Fibroblast of skin of abdomen (primary cell): ENCODE data around the gene RASA2.
"Not testable (repeated sequence)": the region's sequence is repeated elsewhere in the genome, so short reads cannot be mapped to it uniquely, and the experiment has no call there.

ENCODE experiments used
- DNase-seq: peaks from one replicate; pipeline ENCODE4 v3.0.0-alpha.2; 2013

Gene RASA2

GRCh38 chr3:141459008-141459407 is 27.8 kb upstream of the RASA2 start:
- no peak for DNase-seq

DNA sequence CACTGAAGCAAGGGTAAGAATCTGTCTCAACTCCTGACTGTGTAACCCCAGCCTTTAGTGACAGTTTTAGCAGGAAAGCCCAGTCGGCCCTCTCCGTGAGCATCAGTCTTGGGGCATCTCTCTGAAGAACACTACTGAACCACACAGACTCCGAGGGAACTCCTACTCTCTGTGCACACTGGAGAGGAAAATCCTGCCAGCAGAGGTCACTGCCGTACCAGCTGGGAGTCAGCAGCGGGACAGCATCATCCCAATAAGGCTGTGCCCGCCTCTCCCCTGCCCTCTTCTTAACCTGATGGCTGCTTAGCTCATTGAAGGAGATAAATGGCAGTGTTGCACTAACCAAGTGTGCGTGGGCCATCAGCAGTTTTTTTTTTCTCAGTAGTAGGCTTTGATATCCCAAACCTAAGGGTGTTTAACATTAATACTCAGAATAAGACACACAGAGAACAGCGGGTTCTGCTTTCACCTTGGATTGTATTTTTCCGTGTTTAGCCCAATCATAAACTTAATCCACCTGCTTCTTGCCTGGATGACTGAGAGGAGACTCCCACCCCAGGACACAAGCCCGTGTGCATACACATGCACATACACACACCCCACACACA is 26.6 kb upstream of the RASA2 start:
- peak; percentile 82 for DNase-seq

DNA sequence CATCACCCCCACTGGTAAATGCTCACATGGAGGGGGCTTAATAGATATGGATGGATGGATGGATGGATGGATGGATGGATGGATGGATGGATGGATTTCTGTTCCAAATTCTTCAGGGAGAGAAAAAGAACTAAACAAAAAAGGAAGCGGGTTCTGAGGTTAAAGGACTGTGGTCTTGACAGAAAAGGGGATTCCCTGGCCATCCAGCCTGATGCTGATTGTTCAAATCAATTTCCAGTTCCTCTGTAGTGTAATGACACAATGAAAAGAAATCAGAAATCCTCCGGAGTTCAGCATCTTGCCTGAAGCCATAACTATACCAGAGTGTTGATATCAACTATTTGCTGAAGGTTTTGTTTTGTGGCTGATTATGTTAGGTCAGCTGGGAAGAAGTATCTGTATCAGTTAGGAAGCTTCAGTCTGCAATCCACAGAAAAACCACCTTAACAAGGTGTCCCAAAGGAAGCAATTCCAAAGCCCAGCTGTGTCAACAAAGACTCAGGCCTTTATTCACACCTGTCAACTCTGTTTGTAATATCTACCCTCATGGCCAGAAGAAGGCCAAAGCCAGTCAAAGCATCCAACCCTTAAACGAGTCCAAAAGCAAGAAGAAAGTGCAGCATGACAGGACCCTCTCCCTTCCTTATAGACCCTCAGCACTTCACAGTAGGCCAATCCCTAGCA is 24.5 kb upstream of the RASA2 start:
- DNase-seq, result no peak

- peak; percentile 27 for DNase-seq
Observed at GRCh38 chr3:141465221-141465620, 21.6 kb upstream of the RASA2 start.

- no peak for DNase-seq
Observed at GRCh38 chr3:141466633-141467169, 20.1 kb upstream of the RASA2 start.

DNA sequence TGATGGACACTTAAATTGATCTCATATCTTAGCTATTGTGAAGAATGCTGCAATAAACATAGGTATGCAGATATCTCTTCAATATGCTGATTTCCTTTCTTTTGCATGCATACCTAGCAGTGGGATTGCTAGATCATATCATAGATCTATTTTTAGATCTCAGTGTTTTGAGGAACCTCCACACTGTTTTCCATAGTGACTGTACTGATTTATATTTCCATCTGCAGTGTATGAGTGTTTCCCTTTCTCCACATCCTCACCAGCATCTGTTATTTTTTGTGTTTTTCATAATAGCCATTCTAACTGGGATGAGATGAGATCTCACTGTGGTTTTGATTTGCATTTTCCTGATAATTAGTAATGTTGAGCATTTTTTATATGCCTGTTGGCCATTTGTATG is 17.1 kb upstream of the RASA2 start:
- DNase-seq, result peak; percentile 18

GRCh38 chr3:141471160-141471559 is 15.7 kb upstream of the RASA2 start:
- peak; percentile 58 for DNase-seq

- no peak for DNase-seq
Observed at GRCh38 chr3:141476033-141476432, 10.8 kb upstream of the RASA2 start.

DNA sequence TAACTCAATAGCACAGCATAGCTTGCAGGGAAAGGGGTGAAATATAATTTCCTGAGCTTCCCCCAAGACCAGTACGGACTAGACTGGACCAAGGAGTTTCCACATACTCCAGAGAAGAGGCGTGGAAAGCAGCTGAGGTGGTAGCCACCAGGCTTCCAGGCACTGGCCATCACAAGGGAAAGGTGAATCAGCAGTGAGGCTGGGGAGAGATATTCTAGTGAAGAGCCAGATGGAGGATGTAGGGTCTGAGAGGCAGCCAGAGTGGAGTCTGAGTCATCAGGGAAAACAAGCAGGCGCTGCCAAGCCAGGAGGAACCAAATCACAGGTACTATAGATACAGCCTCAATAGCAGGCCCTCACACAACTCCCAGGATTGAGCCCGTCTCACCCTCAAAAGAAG is 9.6 kb upstream of the RASA2 start:
- DNase-seq, result peak; percentile 58

DNA sequence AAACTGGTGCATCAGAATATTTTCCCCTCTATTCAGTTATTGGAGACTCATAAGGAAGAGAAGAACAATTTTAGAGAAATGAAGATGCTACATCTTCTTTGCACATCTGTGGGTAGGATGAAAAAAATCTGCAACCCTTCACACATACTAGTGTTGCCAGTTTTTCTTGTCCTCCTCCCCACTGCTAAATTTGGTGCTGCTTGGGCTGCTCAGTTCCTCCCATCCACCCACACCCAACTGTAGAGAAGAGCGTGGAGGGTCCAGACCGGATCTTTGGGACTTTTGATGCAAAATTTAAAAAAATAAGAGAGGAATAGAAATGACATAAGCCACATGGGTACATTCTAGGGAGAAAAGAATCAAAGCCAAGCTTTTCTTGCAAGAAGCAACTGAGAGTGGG is 8.7 kb upstream of the RASA2 start:
- no peak for DNase-seq

GRCh38 chr3:141478840-141479239 is 8.0 kb upstream of the RASA2 start:
- DNase-seq, result not testable (repeated sequence)

DNA sequence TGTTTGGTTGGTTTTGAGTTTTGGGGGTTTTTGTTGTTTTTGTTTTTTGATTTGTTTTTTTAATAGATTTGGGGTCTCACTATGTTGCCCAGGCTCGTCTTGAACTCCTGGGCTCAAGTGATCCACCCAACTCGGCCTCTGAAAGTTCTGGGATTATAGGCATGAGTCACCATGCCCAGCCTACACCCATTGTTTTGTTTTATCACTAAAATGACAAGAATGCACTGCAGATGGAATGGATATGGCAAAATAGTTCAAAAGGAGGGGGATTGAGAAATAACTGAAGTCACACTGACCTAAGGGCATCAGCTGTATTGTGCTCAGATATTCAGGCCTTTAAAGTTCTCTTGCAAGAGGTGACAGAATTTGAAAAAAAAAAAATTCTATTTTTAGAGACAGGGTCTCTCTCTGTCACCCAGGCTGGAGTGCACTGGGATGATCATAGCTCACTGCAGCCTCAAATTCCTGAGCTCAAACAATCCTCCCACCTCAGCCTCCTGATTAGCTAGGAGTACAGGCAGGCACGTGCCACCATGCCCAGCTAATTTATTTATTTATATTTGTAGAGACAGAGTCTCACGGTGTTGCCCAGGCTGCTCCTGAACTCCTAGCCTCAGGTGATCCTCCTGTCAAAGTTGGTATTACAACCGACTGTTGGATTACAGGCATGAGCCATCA is 4.4 kb upstream of the RASA2 start:
- peak; percentile 73 for DNase-seq

DNA sequence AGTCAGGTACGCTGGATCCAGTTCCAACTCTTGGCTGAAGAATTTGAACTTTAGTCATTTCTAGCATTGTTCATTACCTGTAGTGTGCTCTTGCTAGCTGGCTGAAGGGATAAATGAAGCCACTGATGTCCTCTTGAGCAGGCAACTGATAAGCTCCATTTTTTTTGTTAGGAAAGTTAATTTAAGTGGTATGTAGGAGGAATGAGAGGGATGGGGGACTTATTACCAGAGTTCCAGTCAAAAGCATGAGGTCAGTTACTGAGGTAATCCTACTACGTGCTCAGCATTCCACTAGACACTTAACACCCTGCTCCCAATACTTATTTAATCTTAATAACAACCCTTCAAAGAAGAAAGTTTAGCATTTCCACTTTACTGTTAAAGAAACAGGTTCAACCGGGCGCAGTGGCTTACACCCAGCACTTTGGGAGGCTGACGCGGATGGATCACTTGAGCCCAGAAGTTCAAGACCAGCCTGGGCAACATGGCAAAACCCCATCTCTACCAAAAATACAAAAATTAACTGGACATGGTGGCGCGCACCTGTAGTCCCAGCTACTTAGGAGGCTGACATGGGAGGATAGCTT is 2.0 kb upstream of the RASA2 start:
- DNase-seq, result no peak

GRCh38 chr3:141485641-141486495 is 959 bp upstream of the RASA2 start:
- DNase-seq, result peak; percentile 75

GRCh38 chr3:141486496-141486745 is 406 bp upstream of the RASA2 start:
- no peak for DNase-seq

GRCh38 chr3:141487521-141488252 is 860 bp downstream of the RASA2 start:
- DNase-seq, result peak; percentile 49

DNA sequence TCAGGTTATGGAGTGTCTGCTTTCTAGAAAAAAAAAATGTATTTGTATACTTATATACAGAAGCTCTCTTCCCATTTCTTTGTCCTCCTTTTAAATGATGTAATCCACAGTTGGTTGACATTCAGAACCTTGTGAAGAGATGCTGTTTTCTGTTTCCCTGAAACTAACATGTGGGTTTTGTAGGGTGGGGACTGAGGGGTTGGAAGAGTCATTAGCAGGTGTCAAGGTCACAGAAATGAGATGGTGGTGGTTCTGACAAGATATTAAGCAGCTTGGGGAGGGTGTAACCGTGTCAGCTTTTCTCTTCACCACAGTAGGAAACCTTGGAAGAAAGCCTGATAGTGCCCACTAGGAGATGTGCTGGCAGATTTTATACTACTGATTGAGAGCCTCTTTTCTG is 2.4 kb downstream of the RASA2 start:
- DNase-seq, result no peak

DNA sequence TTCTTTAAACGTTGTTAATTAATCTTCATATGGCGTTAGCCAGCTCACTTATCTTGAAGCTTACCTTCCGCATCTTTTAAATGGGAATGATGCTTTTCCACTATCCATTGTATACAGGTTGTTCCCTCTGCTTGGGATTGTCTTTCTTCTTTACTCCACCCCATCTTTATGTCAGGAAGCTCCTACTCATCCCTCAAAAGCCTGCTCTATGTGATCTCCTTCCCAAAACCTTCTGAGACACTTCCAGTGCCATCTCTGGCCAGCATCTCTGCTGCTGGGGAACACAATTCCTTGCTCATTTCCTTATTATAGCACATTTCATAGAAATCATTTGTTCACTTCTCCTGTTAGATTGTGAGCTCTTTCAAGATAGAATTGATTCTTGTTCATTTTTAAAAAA is 4.3 kb downstream of the RASA2 start:
- no peak for DNase-seq

DNA sequence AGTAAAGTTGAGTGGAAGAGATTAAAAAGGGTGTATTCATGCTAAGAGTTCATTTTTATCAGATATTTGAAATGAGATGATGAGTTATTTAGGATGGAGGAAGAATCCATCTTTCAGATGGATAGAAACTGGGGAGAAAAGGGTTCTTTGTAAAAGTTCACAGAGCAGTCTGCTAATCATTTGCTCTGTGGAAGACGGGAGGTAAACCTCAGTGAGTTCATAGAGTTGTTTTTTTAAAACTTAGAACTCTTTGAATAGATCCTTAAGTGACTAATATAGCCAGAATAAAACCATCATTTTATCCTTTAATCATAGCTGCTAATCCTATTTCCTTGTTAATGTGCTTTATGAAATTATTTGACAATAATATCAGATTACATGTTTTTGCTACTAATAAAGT is 5.1 kb downstream of the RASA2 start:
- DNase-seq, result no peak

- no peak for DNase-seq
Observed at GRCh38 chr3:141493184-141493583, 6.4 kb downstream of the RASA2 start.

GRCh38 chr3:141497589-141497988 is 10.8 kb downstream of the RASA2 start:
- not testable (repeated sequence) for DNase-seq
